Adrenal gland (tissue), 5 donors: ENCODE measurements around the gene SESN1.

Experiments
- CTCF ChIP-seq, 6 experiments: fragments of 450-650 bp in 4 of 6; fragments of 200-600 bp in 2 of 6; sonication (generic) in 1 of 6; IDR thresholded peaks; 1 replicate in 5 of 6; 2 replicates in 1 of 6; pipeline versions ENCODE4 v1.5.1 to v1.8.0; 2016 to 2021; ENCODE audit warnings: antibody characterized with exemption in 6 of 6, mild to moderate bottlenecking in 2 of 6, moderate library complexity in 1 of 6
- POLR2A ChIP-seq, 2 donors: fragments of 450-650 bp; IDR thresholded peaks; one replicate each; pipeline ENCODE4 v1.6.1; 2017; ENCODE audit warnings: antibody characterized with exemption in 2 of 2, mild to moderate bottlenecking in 2 of 2, moderate library complexity in 1 of 2
- donor health status: DM: no; HTN: no; CAD: no.

- TF ChIP-seq CTCF (IDR thresholded peaks at IDR 0.05) (no peak), POLR2A (IDR thresholded peaks at IDR 0.05) (no peak)
Observed at GRCh38 chr6:109006818-109007217, 87.8 kb downstream of the SESN1 start.
